Kasumi-1 (cell line): ENCODE data around the gene PGBD5.

Experiments
- DNase-seq, 2 experiments: peaks; one replicate each; lab custom pipeline; 2025; lab: John Stamatoyannopoulos, UW

The PGBD5 gene

DNA sequence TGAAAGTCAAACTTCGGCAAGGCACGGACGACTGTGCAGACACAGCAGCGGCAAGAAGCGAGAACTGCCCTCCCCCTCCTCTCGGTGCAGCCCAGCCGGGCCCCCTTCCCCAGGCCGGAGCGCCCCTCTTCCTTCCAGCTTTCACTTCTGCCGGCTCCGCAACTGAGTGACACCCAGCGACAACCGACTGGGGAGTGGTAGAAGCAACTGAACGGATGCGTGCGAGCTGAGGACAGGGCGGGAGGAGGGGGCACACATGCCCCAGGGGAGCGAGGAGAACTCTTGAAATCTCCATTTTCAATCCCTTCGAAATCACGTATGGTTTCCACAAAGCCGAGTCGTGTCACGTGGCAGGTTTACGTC, 146.6 kb downstream of the PGBD5 start:
- DNase-seq: no peak

GRCh38 chr1:230278871-230279582, 147.1 kb downstream of the PGBD5 start:
- peak; percentile 23 to 27 for DNase-seq

- DNase-seq: no peak
These were observed 147.8 kb downstream of the PGBD5 start for GRCh38 chr1:230278376-230278775.

- no peak for DNase-seq
These were observed 148.7 kb downstream of the PGBD5 start for GRCh38 chr1:230277201-230278025.

- no peak for DNase-seq
These were observed 149.7 kb downstream of the PGBD5 start for GRCh38 chr1:230276401-230276800.

- DNase-seq: no peak
These were observed 151.9 kb downstream of the PGBD5 start for GRCh38 chr1:230274254-230274653.

DNA sequence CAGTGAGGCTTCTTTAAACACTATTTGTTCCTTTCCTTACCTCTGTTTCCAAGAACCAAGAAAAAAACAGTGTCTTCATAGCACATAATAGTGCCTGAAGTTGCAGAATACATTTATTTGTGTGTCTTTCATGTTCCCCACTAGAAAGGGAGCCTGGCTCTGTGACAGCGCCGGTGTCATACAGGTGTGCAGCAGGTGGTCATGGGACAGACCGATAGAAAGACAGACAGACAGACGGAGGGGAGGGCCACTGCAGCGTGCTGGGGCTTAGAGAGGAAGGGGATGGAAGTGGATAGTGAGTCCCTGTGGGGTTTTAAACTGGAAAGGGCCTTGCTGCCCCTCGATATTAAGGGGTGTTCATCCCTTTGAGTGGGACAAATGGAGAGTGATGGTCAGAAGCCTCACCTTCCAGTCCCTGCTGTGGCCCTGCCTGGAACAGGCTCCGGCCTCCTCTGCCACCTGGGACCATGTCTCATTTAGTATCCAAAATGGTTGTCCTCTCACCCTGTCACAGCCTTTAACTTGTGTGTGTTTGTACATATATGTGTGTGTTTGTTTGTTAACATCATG, 152.9 kb downstream of the PGBD5 start:
- no peak for DNase-seq

GRCh38 chr1:230272557-230272956, 153.6 kb downstream of the PGBD5 start:
- no peak for DNase-seq

- no peak for DNase-seq
These were observed 154.7 kb downstream of the PGBD5 start for GRCh38 chr1:230271300-230272035.

DNA sequence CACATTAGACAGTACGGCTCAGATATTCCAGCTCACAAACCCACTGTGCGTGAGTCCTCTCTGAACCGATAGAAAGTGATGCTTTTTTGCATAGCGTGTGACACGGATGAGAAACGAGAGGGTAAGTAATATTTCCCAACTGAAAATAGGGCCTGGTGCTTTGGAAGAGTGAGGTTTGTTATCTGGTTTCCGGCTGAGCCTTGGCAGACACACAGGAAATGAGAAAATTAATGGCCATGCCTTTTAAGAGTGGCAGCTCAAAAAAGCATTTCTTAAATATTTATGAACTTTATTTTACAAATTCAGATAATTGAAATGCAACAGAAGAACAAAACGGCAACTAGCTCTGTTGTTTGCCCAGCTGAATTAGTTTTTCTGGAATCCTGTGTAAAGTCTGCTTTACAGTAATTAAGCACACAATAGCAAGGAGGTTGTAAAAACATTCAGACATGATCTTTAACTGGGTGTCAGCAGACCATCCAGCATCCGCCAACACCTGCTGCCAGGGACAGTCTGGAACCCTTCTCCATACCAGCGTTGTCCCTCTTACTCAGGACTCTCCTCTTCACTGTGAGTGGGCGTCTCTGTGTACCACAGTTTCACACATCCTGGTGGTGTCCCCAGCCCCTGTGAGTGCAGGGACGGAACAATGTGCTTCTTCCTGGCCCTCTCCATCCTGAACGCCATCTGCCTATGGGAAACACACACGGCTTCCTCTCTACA, 155.4 kb downstream of the PGBD5 start:
- DNase-seq: peak; percentile 90 to 91

DNA sequence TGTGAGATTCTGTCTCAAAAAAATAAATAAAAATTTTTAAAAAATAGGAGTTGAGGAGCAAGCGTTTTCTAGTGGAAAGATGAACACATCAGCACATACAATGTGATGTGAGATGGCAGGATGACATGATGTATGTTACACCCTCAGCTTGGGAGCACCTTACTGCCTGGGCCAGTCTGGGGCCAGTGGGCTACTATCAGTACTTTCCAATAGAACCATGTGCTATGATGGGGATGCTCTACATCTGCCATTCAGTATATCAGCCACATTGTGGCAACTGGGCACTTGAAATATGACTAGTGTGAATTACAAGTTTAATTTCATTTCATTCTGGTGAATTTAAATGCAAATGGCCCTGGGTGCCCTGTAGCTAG, 156.0 kb downstream of the PGBD5 start:
- DNase-seq: no peak

GRCh38 chr1:230268371-230269170, 157.6 kb downstream of the PGBD5 start:
- DNase-seq: peak; percentile 81 to 85

DNA sequence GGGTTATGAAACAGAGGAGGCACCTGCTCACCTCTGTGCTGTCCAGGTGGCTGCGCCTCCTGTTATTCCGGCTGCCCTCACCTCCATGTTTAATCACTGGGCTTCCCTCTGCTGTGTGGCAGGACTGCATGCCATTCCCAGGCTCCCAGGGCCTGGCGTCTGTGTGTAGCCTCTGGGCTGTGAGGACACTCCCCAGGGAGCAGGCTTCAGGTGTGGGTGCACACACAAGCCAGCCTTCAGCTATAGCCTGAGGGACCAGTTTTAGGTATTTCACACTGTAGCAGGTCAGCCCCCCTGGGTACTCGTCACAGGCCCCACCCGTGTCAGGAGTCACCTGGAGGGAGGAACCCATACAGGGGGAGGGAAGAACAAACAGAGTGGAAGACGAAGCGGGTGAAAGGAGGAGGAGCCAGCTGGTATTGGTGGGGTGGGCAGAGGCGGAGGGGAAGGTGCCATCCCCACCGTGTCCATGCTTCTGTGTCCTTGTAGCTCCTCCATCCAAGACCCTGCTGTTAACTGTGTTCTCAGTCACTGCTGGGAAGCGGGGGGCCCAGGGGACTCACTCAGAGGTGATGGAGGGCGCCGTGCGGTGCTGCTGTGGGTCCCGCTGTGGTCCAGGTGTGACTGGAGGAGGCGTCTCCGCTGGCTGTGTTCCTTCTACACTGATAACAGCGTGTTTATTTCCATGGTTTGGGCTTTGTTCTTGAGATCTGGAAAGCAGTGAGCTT, 158.6 kb downstream of the PGBD5 start:
- DNase-seq: no peak

DNA sequence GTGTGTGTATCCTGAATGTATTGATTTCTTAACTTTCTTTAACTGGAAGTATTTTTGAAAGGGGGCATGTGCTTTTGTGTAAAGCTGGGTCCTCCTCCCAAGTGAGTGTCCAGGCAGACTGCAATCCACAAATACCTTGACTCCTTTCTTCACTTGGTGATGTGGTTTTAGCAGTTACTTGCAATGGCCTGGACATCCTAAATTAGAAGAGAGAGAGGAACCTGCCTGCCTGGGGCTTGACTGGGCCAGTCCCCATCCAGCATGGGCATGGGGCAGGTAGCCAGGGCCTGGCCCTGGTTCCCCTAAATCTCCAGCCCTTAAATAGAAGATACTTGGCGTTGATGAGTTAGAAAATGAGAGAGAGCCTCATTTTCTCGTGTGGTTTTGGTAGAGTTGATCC, 159.7 kb downstream of the PGBD5 start:
- DNase-seq: no peak

GRCh38 chr1:230265200-230266115, 160.7 kb downstream of the PGBD5 start:
- DNase-seq: no peak
